ENCODE data around the gene ZSCAN5A. TPM values are rescaled to one million over a fixed set of nuclear protein-coding genes. Genes with fewer than 3 reads are reported as not detected.

The ZSCAN5A gene
- total RNA-seq, 1 donor from 2014 or later: 6.6 TPM

GRCh38 chr19:56290104-56290503 is 24.5 kb downstream of the ZSCAN5A start:
- Histone ChIP-seq H3K4me1 (ENCODE audit: insufficient read depth, low read length) (peaks cover 9% of the 10 kb centered on the region), H4K20me1 (ENCODE audit: insufficient read depth, low read length) (no peaks in the 10 kb centered on the region), H3K9me3 (ENCODE audit: insufficient read depth, low read depth, low read length) (no peaks in the 10 kb centered on the region), H2AFZ (ENCODE audit: low read depth, low read length) (no peak overlapping the region), H3K27me3 (ENCODE audit: insufficient read depth, low read length) (no peaks in the 10 kb centered on the region), H3K79me2 (ENCODE audit: insufficient read depth, low read length) (no peaks in the 10 kb centered on the region), H3K27ac (ENCODE audit: low read depth, low read length) (no peak overlapping the region), H3K9ac (ENCODE audit: low read length) (no peak overlapping the region), H3K36me3 (ENCODE audit: insufficient read depth, low read length) (no peaks in the 10 kb centered on the region), H3K4me2 (ENCODE audit: low read length) (no peak overlapping the region), H3K4me3 (ENCODE audit: insufficient read depth, low read depth, low read length) (no peak overlapping the region)
- H3K27me3 Mint-ChIP-seq (ENCODE audit: low read depth, unreplicated experiment): no peaks in the 10 kb centered on the region
- H3K27ac Mint-ChIP-seq (ENCODE audit: unreplicated experiment): no peak overlapping the region
- DNase-seq (ENCODE audit: low read depth) (no peak), FAIRE-seq (no peak)
- H3K4me3 Mint-ChIP-seq (ENCODE audit: unreplicated experiment): no peak overlapping the region
- peaks cover 31% of the 10 kb centered on the region for H3K36me3 Mint-ChIP-seq (ENCODE audit: low read depth, unreplicated experiment)
- no peak for TF ChIP-seq EZH2 (IDR thresholded peaks at IDR 0.05; ENCODE audit: insufficient read depth, low read length)
- no peak for TF ChIP-seq CTCF (IDR thresholded peaks at IDR 0.05; ENCODE audit: insufficient read depth, low read depth, low read length)
- H3K4me1 Mint-ChIP-seq (ENCODE audit: low read depth, unreplicated experiment): peaks cover 7% of the 10 kb centered on the region
- peaks cover 6% of the 10 kb centered on the region for H3K9me3 Mint-ChIP-seq (ENCODE audit: unreplicated experiment)

GRCh38 chr19:56284746-56285145 is 29.9 kb downstream of the ZSCAN5A start:
- DNase-seq (ENCODE audit: low read depth): no peak
- Histone ChIP-seq H4K20me1 (ENCODE audit: insufficient read depth, low read length) (no peaks in the 10 kb centered on the region), H3K9ac (ENCODE audit: low read length) (no peak overlapping the region), H2AFZ (ENCODE audit: low read depth, low read length) (no peak overlapping the region), H3K79me2 (ENCODE audit: insufficient read depth, low read length) (no peaks in the 10 kb centered on the region), H3K4me1 (ENCODE audit: insufficient read depth, low read length) (no peaks in the 10 kb centered on the region), H3K4me2 (ENCODE audit: low read length) (no peak overlapping the region), H3K9me3 (ENCODE audit: insufficient read depth, low read depth, low read length) (no peaks in the 10 kb centered on the region), H3K4me3 (ENCODE audit: insufficient read depth, low read depth, low read length) (no peak overlapping the region), H3K27me3 (ENCODE audit: insufficient read depth, low read length) (no peaks in the 10 kb centered on the region), H3K27ac (ENCODE audit: low read depth, low read length) (no peak overlapping the region), H3K36me3 (ENCODE audit: insufficient read depth, low read length) (no peaks in the 10 kb centered on the region)
- no peaks in the 10 kb centered on the region for H3K4me1 Mint-ChIP-seq (ENCODE audit: low read depth, unreplicated experiment)
- TF ChIP-seq CTCF (IDR thresholded peaks at IDR 0.05; ENCODE audit: insufficient read depth, low read depth, low read length) (no peak), EZH2 (IDR thresholded peaks at IDR 0.05; ENCODE audit: insufficient read depth, low read length) (no peak)
- FAIRE-seq: no peak
- H3K36me3 Mint-ChIP-seq (ENCODE audit: low read depth, unreplicated experiment): peaks cover 15% of the 10 kb centered on the region
- H3K27ac Mint-ChIP-seq (ENCODE audit: unreplicated experiment): no peak overlapping the region
- H3K9me3 Mint-ChIP-seq (ENCODE audit: unreplicated experiment): no peaks in the 10 kb centered on the region
- H3K27me3 Mint-ChIP-seq (ENCODE audit: low read depth, unreplicated experiment): no peaks in the 10 kb centered on the region
- no peak overlapping the region for H3K4me3 Mint-ChIP-seq (ENCODE audit: unreplicated experiment)

- no peak overlapping the region for H3K27ac ChIP-seq (ENCODE audit: low read depth, low read length)
- no peaks in the 10 kb centered on the region for H3K4me1 ChIP-seq (ENCODE audit: insufficient read depth, low read length)
- H3K27me3 ChIP-seq (ENCODE audit: insufficient read depth, low read length): no peaks in the 10 kb centered on the region
- no peaks in the 10 kb centered on the region for H4K20me1 ChIP-seq (ENCODE audit: insufficient read depth, low read length)
- H2AFZ ChIP-seq (ENCODE audit: low read depth, low read length): no peak overlapping the region
- no peaks in the 10 kb centered on the region for H3K9me3 Mint-ChIP-seq (ENCODE audit: unreplicated experiment)
- no peak overlapping the region for H3K4me3 ChIP-seq (ENCODE audit: insufficient read depth, low read depth, low read length)
- H3K4me1 Mint-ChIP-seq (ENCODE audit: low read depth, unreplicated experiment): no peaks in the 10 kb centered on the region
- H3K79me2 ChIP-seq (ENCODE audit: insufficient read depth, low read length): no peaks in the 10 kb centered on the region
- H3K9ac ChIP-seq (ENCODE audit: low read length): no peak overlapping the region
- H3K9me3 ChIP-seq (ENCODE audit: insufficient read depth, low read depth, low read length): no peaks in the 10 kb centered on the region
- no peak for TF ChIP-seq EZH2 (IDR thresholded peaks at IDR 0.05; ENCODE audit: insufficient read depth, low read length)
- no peak for TF ChIP-seq CTCF (IDR thresholded peaks at IDR 0.05; ENCODE audit: insufficient read depth, low read depth, low read length)
- H3K27ac Mint-ChIP-seq (ENCODE audit: unreplicated experiment): no peak overlapping the region
- H3K36me3 Mint-ChIP-seq (ENCODE audit: low read depth, unreplicated experiment): peaks cover 11% of the 10 kb centered on the region
- FAIRE-seq: no peak
- no peaks in the 10 kb centered on the region for H3K36me3 ChIP-seq (ENCODE audit: insufficient read depth, low read length)
- DNase-seq (ENCODE audit: low read depth): no peak
- no peak overlapping the region for H3K4me3 Mint-ChIP-seq (ENCODE audit: unreplicated experiment)
- no peaks in the 10 kb centered on the region for H3K27me3 Mint-ChIP-seq (ENCODE audit: low read depth, unreplicated experiment)
- H3K4me2 ChIP-seq (ENCODE audit: low read length): no peak overlapping the region
Observed at GRCh38 chr19:56282809-56283208, 31.8 kb downstream of the ZSCAN5A start.

All from astrocyte (in vitro differentiated cells and primary cell).